B cell (primary cell): ENCODE data around the gene SLC36A4.

Experiments
- EZH2 ChIP-seq: IDR thresholded peaks from 2 replicates; pipeline ENCODE4 v1.6.1; 2012; ENCODE audit warnings: borderline replicate concordance, low read depth, mild to moderate bottlenecking, moderate library complexity, low read length; ENCODE audit not compliant: insufficient read depth, poor library complexity, severe bottlenecking
- TF ChIP-seq, protein P1 (sequence below): fragments of 200-600 bp; IDR thresholded peaks from one replicate; pipeline ENCODE4 v1.8.0; 2022; ENCODE audit warnings: antibody characterized with exemption, mild to moderate bottlenecking

DNA sequence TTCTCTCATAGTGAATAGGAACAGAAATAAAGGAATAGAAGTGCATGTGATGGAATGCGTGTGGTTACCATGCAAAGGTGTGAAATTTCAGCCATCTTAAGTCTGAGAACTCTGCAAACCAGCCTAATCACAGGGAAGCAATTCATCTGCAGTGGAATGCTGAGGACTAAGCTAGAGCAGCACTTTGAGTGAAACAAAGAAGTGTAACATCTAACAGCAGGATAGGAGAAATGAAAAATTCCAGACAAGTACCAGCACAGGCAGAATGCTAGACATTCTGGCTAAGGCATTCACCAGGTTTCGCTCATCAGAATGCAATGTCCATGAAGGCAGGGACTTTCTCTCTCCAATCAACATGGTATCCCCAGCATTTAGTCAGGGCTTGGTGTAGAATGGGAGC is 41.2 kb upstream of the SLC36A4 start:
- TF ChIP-seq, protein P1, sequence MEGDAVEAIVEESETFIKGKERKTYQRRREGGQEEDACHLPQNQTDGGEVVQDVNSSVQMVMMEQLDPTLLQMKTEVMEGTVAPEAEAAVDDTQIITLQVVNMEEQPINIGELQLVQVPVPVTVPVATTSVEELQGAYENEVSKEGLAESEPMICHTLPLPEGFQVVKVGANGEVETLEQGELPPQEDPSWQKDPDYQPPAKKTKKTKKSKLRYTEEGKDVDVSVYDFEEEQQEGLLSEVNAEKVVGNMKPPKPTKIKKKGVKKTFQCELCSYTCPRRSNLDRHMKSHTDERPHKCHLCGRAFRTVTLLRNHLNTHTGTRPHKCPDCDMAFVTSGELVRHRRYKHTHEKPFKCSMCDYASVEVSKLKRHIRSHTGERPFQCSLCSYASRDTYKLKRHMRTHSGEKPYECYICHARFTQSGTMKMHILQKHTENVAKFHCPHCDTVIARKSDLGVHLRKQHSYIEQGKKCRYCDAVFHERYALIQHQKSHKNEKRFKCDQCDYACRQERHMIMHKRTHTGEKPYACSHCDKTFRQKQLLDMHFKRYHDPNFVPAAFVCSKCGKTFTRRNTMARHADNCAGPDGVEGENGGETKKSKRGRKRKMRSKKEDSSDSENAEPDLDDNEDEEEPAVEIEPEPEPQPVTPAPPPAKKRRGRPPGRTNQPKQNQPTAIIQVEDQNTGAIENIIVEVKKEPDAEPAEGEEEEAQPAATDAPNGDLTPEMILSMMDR = no peak
- no peak for TF ChIP-seq EZH2
